ENCODE results near the gene ZBTB7C. TPM values are rescaled to one million over a fixed set of nuclear protein-coding genes. Genes with fewer than 3 reads are reported as not detected.

ZBTB7C gene
- total RNA-seq, 1 donor from 2014 or later: 15.0 TPM

DNA sequence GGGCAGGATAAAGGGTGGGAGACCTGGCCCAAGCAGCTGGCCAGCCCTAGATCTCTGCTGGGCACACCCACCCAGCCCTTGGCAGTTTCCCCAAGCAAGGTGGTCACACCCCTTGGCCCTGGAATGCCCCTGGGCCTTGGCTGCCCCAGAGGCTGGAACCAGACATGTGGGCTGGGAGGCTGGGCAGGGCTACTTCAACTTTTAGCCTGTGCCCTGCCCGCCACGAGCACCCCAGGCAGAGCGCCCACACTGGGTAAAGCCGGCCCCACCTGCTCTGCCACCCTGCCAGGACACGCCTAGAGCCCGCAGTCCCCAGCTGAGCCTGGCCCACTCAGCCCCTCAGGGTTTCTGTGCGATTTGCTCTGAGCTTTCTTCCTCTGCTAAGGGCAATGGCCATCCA lies 359.0 kb downstream of the ZBTB7C start:
- H3K9me3 ChIP-seq: no peaks in the 10 kb centered on the region
- no peak overlapping the region for H3K27ac ChIP-seq
- H3K27me3 ChIP-seq (ENCODE audit: low read depth): no peaks in the 10 kb centered on the region
- ATAC-seq (peak; percentile 71 to 87), DNase-seq (peak; percentile 64)
- peaks cover 11% of the 10 kb centered on the region for H3K4me1 ChIP-seq
- no peak for TF ChIP-seq CTCF (IDR thresholded peaks at IDR 0.05)
- no peak overlapping the region for H3K4me3 ChIP-seq
- intact Hi-C loops (cut with DNase I): no loop called here
- H3K36me3 ChIP-seq: no peaks in the 10 kb centered on the region

DNA sequence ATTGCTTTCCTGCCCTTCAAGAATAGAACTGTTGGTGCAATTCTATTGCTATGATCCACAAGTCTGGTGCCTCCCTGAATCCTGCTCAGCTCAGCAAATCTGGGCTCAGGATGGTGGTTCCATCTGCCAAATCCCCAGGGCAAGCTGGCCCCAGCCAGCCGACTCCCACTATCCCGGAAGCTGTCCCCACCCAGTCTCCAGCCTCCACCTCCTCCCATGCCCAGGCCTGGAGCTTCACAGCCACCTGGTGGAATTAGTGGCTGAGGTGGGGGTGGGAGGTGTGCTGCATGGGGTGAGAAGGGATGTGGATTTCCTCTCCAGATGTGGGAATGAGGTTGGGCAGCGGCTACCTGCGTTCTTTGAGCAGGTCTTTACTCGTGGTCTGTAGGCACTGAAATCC lies 359.4 kb downstream of the ZBTB7C start:
- peaks cover 11% of the 10 kb centered on the region for H3K4me1 ChIP-seq
- H3K9me3 ChIP-seq: no peaks in the 10 kb centered on the region
- intact Hi-C loops (cut with DNase I): no loop called here
- H3K27me3 ChIP-seq (ENCODE audit: low read depth): no peaks in the 10 kb centered on the region
- ATAC-seq (peak; percentile 5 to 22), DNase-seq (peak; percentile 5)
- no peak for TF ChIP-seq CTCF (IDR thresholded peaks at IDR 0.05)
- no peak overlapping the region for H3K4me3 ChIP-seq
- H3K36me3 ChIP-seq: no peaks in the 10 kb centered on the region
- H3K27ac ChIP-seq: no peak overlapping the region

- Histone ChIP-seq H3K4me1 (peaks cover 11% of the 10 kb centered on the region), H3K4me3 (no peak overlapping the region), H3K9me3 (no peaks in the 10 kb centered on the region), H3K27me3 (ENCODE audit: low read depth) (no peaks in the 10 kb centered on the region), H3K36me3 (no peaks in the 10 kb centered on the region), H3K27ac (no peak overlapping the region)
- ATAC-seq (no peak), DNase-seq (no peak)
- TF ChIP-seq CTCF (IDR thresholded peaks at IDR 0.05): no peak
- intact Hi-C loops (cut with DNase I): no loop called here
Observed at GRCh38 chr18:48048251-48048650, 360.9 kb downstream of the ZBTB7C start.

GRCh38 chr18:48046843-48047242 lies 362.3 kb downstream of the ZBTB7C start:
- no peaks in the 10 kb centered on the region for H3K9me3 ChIP-seq
- H3K4me3 ChIP-seq: no peak overlapping the region
- no peak for TF ChIP-seq CTCF (IDR thresholded peaks at IDR 0.05)
- peaks cover 11% of the 10 kb centered on the region for H3K4me1 ChIP-seq
- H3K27ac ChIP-seq: no peak overlapping the region
- intact Hi-C loops (cut with DNase I): no loop called here
- ATAC-seq (no peak), DNase-seq (no peak)
- no peaks in the 10 kb centered on the region for H3K36me3 ChIP-seq
- H3K27me3 ChIP-seq (ENCODE audit: low read depth): no peaks in the 10 kb centered on the region

DNA sequence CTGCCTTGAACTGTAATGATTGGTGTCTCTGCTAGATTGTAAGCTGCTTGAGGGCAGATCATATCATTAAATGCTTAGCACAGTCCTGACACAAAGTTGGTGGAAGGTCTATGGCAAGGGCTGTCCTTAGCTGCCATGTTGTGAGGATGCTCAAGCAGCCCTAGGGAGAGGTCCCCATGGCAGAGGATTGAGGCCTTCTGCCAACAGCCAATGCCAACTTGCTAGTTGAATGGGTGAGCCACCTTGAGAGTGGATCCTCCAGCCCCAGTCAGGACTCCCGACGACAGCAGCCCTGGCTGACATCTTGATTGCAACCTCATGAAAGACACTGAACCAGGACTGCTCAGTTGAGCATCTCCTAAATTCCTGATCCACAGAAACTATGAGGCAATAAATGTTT lies 363.4 kb downstream of the ZBTB7C start:
- TF ChIP-seq CTCF (IDR thresholded peaks at IDR 0.05): no peak
- intact Hi-C loops (cut with DNase I): no loop called here
- Histone ChIP-seq H3K9me3 (no peaks in the 10 kb centered on the region), H3K27me3 (ENCODE audit: low read depth) (no peaks in the 10 kb centered on the region), H3K4me1 (peaks cover 11% of the 10 kb centered on the region), H3K36me3 (no peaks in the 10 kb centered on the region), H3K4me3 (no peak overlapping the region), H3K27ac (no peak overlapping the region)
- DNase-seq (no peak), ATAC-seq (no peak)

GRCh38 chr18:48044944-48045343 lies 364.2 kb downstream of the ZBTB7C start:
- H3K4me3 ChIP-seq: no peak overlapping the region
- no peaks in the 10 kb centered on the region for H3K27me3 ChIP-seq (ENCODE audit: low read depth)
- H3K36me3 ChIP-seq: no peaks in the 10 kb centered on the region
- ATAC-seq (no peak), DNase-seq (no peak)
- H3K27ac ChIP-seq: no peak overlapping the region
- H3K4me1 ChIP-seq: peaks cover 4% of the 10 kb centered on the region
- intact Hi-C loops (cut with DNase I): no loop called here
- H3K9me3 ChIP-seq: no peaks in the 10 kb centered on the region
- TF ChIP-seq CTCF (IDR thresholded peaks at IDR 0.05): no peak

All from lower lobe of right lung (tissue), 2 donors.